NCI-H146 treated with DMSO at 0.1 percent for 48 hours (cell line): ENCODE measurements around the gene PCDHGC4.

Experiments used
- DNase-seq: peaks from one replicate; lab custom pipeline; 2025; ENCODE audit not compliant: unreplicated experiment; lab: John Stamatoyannopoulos, UW

PCDHGC4 gene

DNA sequence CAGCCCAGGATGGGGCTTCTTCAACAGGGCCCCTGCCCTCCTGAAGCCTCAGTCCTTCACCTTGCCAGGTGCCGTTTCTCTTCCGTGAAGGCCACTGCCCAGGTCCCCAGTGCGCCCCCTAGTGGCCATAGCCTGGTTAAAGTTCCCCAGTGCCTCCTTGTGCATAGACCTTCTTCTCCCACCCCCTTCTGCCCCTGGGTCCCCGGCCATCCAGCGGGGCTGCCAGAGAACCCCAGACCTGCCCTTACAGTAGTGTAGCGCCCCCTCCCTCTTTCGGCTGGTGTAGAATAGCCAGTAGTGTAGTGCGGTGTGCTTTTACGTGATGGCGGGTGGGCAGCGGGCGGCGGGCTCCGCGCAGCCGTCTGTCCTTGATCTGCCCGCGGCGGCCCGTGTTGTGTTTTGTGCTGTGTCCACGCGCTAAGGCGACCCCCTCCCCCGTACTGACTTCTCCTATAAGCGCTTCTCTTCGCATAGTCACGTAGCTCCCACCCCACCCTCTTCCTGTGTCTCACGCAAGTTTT is 27.6 kb downstream of the PCDHGC4 start:
- DNase-seq: peak; percentile 52

GRCh38 chr5:141512911-141513626 is 28.2 kb downstream of the PCDHGC4 start:
- DNase-seq: peak; percentile 30

DNA sequence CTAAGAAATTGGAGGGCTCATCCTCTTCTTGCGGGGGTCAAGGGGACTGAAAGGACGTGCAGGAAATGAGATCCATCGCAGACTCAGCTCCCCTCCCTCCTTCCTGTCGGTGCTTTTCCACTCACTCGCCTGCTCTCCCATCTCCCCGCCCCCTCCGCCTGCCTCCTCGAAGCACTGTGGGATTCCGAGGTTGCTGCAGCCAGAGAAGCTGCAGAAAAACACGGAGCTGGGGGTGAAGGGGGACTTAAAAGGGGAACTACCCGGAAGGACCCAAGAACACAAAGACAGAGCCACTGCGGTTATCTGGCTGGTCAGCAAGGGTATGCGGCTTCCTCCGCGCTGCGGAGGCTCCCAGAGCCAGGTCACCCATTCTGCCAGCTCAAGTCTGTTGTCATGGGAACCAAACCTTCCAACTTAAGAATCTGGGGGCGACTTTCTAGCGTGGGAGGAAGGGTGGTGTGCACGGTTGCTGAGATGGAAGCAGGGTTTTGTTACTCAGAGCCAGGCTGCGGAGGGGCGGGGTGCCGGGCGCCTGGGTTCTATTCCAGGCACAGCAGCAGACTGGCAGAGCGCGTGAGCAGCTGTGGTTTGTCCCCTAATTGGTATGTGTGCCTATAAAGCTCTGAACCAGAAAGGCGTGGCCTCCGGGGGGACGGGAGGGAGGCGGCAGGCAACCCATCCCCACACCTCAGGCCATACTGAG is 28.9 kb downstream of the PCDHGC4 start:
- DNase-seq: peak; percentile 48

GRCh38 chr5:141514330-141515133 is 29.7 kb downstream of the PCDHGC4 start:
- DNase-seq: no peak

- no peak for DNase-seq
Measured at GRCh38 chr5:141515141-141515540, 30.3 kb downstream of the PCDHGC4 start.

DNA sequence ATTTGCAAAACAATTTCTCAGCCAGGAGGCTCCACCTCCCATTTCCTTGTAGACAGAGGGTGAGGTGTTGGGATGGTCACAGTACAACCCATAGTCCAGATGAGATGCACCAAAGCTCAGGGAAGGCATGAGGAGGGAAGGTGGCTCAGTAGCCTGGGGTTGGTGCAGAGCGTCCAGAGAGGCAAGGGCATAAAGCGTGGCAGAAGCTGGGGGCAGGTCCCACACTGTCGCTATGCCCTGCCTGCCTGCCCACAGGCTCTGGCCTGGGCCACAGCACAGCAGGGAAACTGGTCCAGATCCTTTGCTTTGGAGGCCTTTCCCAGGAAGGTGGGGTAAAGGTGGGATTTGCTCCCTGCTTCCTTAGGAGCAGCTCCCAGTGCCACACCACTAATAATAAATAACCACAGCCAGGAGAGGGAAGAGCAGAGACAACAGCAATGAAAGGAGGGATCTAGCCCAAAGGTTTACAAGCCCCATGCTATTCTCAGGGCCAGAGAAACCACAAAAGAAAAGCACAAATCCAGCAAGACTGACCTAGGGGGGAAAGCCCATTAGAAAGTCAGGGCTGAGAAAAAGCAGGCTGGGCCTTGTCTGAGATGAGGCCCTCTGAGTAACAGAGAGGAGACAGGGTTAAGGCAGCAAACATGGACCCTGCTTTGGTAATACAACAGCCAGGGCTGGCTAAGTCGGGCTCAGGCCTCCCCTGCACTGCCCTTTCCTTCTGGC is 31.3 kb downstream of the PCDHGC4 start:
- DNase-seq: no peak

- DNase-seq: no peak
Measured at GRCh38 chr5:141516672-141517025, 31.8 kb downstream of the PCDHGC4 start.

GRCh38 chr5:141517312-141517711 is 32.5 kb downstream of the PCDHGC4 start:
- DNase-seq: no peak

GRCh38 chr5:141517880-141518617 is 33.2 kb downstream of the PCDHGC4 start:
- DNase-seq: no peak

DNA sequence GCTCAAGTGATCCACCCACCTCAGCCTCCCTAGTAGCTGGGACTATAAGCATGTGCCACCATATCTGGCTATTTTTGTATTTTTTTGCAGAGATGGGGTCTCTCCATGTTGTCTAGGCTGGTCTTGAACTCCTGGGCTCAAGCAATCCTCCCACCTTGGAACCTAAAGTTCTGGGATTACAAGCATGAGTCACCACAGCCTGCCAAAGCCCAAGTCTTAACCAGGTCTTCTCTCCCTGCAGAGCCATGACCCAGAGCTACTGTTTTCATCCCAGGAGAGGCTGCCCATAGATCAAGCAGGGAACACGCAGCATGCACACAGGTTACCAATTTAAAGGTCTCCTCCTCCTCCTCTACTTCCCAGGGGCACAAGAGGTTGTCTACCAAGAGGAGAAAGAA is 33.8 kb downstream of the PCDHGC4 start:
- DNase-seq: no peak

- no peak for DNase-seq
Measured at GRCh38 chr5:141519605-141520565, 35.1 kb downstream of the PCDHGC4 start.

- DNase-seq: no peak
Measured at GRCh38 chr5:141521244-141521781, 36.5 kb downstream of the PCDHGC4 start.

GRCh38 chr5:141522301-141522700 is 37.5 kb downstream of the PCDHGC4 start:
- no peak for DNase-seq

DNA sequence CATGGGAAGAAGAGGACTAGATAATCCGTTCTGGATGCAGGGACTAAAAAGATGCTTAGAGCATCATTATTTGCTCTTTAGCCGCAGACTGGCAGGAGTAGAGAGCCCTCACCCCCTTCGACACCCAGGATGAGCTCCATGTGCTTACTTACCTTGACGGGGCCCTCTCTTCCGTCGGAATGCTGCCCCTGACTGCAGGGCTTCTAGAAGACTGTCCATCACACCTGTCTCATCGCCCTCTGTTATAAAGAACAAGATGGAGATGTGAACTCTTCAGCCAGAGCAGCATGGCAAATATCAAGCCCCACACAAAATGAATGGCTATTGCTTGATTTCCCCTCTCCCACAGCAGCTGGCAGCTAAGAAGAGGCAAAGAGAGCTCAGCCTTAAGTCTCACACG is 39.2 kb downstream of the PCDHGC4 start:
- no peak for DNase-seq

DNA sequence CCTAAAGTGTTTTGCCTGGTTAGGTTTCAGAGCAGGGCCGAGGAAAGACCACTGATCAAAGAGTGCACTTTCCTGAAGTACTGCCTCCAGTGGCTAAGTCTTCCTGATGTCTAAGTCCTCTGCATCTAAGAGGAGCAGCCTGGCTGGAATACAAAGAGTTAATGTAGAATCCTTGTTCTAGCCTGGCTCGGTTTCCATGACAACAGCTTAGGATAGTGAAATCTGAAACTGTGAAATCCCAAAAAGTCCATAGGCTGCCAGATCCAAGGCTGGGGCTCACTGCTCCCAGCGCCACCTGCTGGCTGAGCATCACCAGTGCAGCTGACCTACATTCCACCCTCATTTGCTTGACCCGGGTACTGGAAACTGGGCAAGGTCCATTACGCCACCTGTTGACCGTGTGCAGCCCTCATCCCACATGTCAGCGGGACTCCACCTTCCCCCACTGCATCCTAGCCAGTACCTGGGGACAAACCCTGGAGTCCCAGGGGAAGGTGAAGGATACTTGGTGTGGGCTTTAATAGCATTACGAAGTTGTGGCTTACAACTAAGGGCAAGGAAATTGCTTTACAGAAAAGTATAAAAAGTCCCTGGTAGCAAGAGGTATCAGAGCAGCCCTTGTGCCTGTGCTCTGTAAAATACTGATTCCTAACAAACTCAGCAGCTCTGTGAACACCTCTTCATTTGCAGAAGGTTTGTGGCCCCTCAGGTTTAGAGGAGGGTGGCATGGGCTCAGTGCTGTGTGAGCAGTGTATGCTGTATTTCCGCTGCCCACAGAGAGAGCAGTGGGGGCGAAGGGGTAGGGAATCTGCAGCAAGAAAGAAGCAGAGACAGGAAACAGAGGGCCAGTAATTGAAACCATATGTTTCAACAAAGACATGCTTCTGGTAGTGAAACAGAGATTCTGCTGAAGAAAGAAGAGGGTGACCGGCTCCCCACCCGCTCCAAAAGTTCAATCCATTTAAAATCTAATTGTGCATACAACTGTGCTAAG is 40.1 kb downstream of the PCDHGC4 start:
- peak; percentile 79 for DNase-seq

GRCh38 chr5:141525653-141526052 is 40.8 kb downstream of the PCDHGC4 start:
- DNase-seq: no peak

DNA sequence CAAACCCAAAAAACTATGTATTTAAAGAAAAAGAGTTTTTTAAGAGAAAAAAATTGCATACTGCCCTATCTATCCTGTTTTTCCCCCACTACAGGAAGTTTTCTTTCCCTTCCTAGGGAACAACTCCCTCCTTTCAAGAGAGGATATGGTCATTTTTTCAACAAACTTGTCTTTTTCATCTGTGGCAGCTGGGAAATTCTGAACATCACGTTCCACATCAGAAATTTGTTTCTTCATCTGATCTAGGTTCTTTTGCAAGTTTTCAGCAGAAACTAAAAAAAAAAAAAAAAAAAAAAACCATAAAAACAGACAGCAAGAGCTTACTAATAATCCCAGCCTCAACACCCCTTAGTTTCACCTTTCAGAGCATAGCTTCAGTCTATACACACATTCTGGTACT is 42.6 kb downstream of the PCDHGC4 start:
- no peak for DNase-seq
